Endothelial cell (in vitro differentiated cells): ENCODE data around the gene FBXO21. TPM values are rescaled to one million over a fixed set of nuclear protein-coding genes. Genes with fewer than 3 reads are reported as not detected.

Experiments
- DNase-seq: peaks from one replicate; pipeline ENCODE4 v3.0.0; 2021; ENCODE audit warnings: low spot score
- H3K27ac Mint-ChIP-seq: one replicate; pipeline ENCODE4 v1.8.0; 2021; ENCODE audit warnings: mixed read lengths, inconsistent platforms; ENCODE audit not compliant: unreplicated experiment
- H3K27me3 Mint-ChIP-seq: one replicate; pipeline ENCODE4 v1.8.0; 2021; ENCODE audit warnings: mild to moderate bottlenecking, moderate library complexity, mixed read lengths, inconsistent platforms; ENCODE audit not compliant: unreplicated experiment
- H3K36me3 Mint-ChIP-seq: one replicate; pipeline ENCODE4 v1.8.0; 2021; ENCODE audit warnings: mild to moderate bottlenecking, low read depth, mixed read lengths, inconsistent platforms; ENCODE audit not compliant: unreplicated experiment
- H3K4me1 Mint-ChIP-seq: one replicate; pipeline ENCODE4 v1.8.0; 2021; ENCODE audit warnings: mild to moderate bottlenecking, mixed read lengths, inconsistent platforms; ENCODE audit not compliant: unreplicated experiment
- H3K4me3 Mint-ChIP-seq: one replicate; pipeline ENCODE4 v1.8.0; 2021; ENCODE audit warnings: mild to moderate bottlenecking, mixed read lengths, inconsistent platforms; ENCODE audit not compliant: unreplicated experiment
- H3K9me3 Mint-ChIP-seq: one replicate; pipeline ENCODE4 v1.8.0; 2021; ENCODE audit warnings: mixed read lengths, inconsistent platforms; ENCODE audit not compliant: unreplicated experiment
- CTCF ChIP-seq: fragments of 200-600 bp; sonication (generic); IDR thresholded peaks from one replicate; pipeline ENCODE4 v1.5.0; 2021; ENCODE audit warnings: antibody characterized with exemption; ENCODE audit not compliant: unreplicated experiment
- total RNA-seq: library from RNA; stranded (reverse); fragmentation: NEBNext Ultra II Directional; extraction: Animal tissue kit (Norgen Biotek cat#: 25700); gene quantifications from one replicate; pipeline ENCODE4 v1.2.1, GENCODE V29; 2021; ENCODE audit not compliant: unreplicated experiment

The FBXO21 gene
- total RNA-seq, 1 donor from 2014 or later = 44.7 TPM

- peaks cover 56% of the 10 kb centered on the region for H3K36me3 Mint-ChIP-seq
- no peak overlapping the region for H3K27ac Mint-ChIP-seq
- H3K27me3 Mint-ChIP-seq = no peaks in the 10 kb centered on the region
- no peak for TF ChIP-seq CTCF
- DNase-seq = no peak
- no peaks in the 10 kb centered on the region for H3K4me1 Mint-ChIP-seq
- no peaks in the 10 kb centered on the region for H3K9me3 Mint-ChIP-seq
- no peak overlapping the region for H3K4me3 Mint-ChIP-seq
Measured at GRCh38 chr12:117159674-117160073, 30.6 kb downstream of the FBXO21 start.

GRCh38 chr12:117158911-117159553 lies 31.2 kb downstream of the FBXO21 start:
- no peak for TF ChIP-seq CTCF
- H3K4me3 Mint-ChIP-seq = no peak overlapping the region
- peaks cover 59% of the 10 kb centered on the region for H3K36me3 Mint-ChIP-seq
- H3K27me3 Mint-ChIP-seq = no peaks in the 10 kb centered on the region
- no peaks in the 10 kb centered on the region for H3K4me1 Mint-ChIP-seq
- DNase-seq = no peak
- no peak overlapping the region for H3K27ac Mint-ChIP-seq
- H3K9me3 Mint-ChIP-seq = no peaks in the 10 kb centered on the region

GRCh38 chr12:117158096-117158495 lies 32.2 kb downstream of the FBXO21 start:
- H3K36me3 Mint-ChIP-seq = peaks cover 67% of the 10 kb centered on the region
- no peak overlapping the region for H3K27ac Mint-ChIP-seq
- no peaks in the 10 kb centered on the region for H3K4me1 Mint-ChIP-seq
- no peak overlapping the region for H3K4me3 Mint-ChIP-seq
- TF ChIP-seq CTCF = no peak
- H3K27me3 Mint-ChIP-seq = no peaks in the 10 kb centered on the region
- DNase-seq = no peak
- H3K9me3 Mint-ChIP-seq = no peaks in the 10 kb centered on the region

GRCh38 chr12:117155278-117156060 lies 34.8 kb downstream of the FBXO21 start:
- Mint-ChIP-seq H3K36me3 (peaks cover 53% of the 10 kb centered on the region), H3K27me3 (no peaks in the 10 kb centered on the region), H3K4me3 (no peak overlapping the region), H3K27ac (no peak overlapping the region), H3K9me3 (no peaks in the 10 kb centered on the region), H3K4me1 (peaks cover 8% of the 10 kb centered on the region)
- peak; percentile 93 for TF ChIP-seq CTCF
- DNase-seq = peak; percentile 85
